H1 (cell line): ENCODE data around the gene OPCML. TPM values are rescaled to one million over a fixed set of nuclear protein-coding genes. Genes with fewer than 3 reads are reported as not detected.

Experiments used
- ATF2 ChIP-seq: IDR thresholded peaks from 2 replicates; pipeline ENCODE4 v1.6.1; 2012; ENCODE audit warnings: low read length, inconsistent platforms
- CBX8 ChIP-seq: fragments of 300-800, 300-1000 bp; sonication (generic); IDR thresholded peaks from 2 replicates; pipeline ENCODE4 v1.7.1; 2016; ENCODE audit warnings: low read depth, low read length, borderline replicate concordance
- CREB1 ChIP-seq: IDR thresholded peaks from 2 replicates; pipeline ENCODE4 v1.6.1; 2012; ENCODE audit warnings: inconsistent platforms
- JUN ChIP-seq: IDR thresholded peaks from 2 replicates; pipeline ENCODE4 v1.6.1; 2011; ENCODE audit warnings: low read depth, mild to moderate bottlenecking, improper control_type of control experiment, low read length
- KDM4A ChIP-seq: IDR thresholded peaks from one replicate; pipeline ENCODE4 v1.7.1; 2012; ENCODE audit warnings: low read depth, mild to moderate bottlenecking, moderate library complexity, low read length, inconsistent platforms; ENCODE audit not compliant: severe bottlenecking
- MAFK ChIP-seq: IDR thresholded peaks from 2 replicates; pipeline ENCODE4 v1.6.1; 2012; ENCODE audit warnings: low read depth, mild to moderate bottlenecking, improper control_type of control experiment, low read length
- PHF8 ChIP-seq: fragments of 200-600 bp; sonication (generic); conservative IDR thresholded peaks from 2 replicates; pipeline ENCODE4 v1.7.1; 2012; ENCODE audit warnings: low read depth, mild to moderate bottlenecking, inconsistent platforms, low read length, moderate library complexity
- RXRA ChIP-seq: IDR thresholded peaks from 2 replicates; pipeline ENCODE4 v1.6.1; 2011; ENCODE audit warnings: low read depth, mild to moderate bottlenecking, low read length, moderate library complexity; ENCODE audit not compliant: insufficient read depth
- polyA plus RNA-seq, 7 experiments: library from polyadenylated mRNA; depleted of rRNA in 3 of 7; stranded (reverse) in 5 of 7; unstranded in 2 of 7; fragments of >200 nt in 5 of 7; fragments of 200-250 nt in 2 of 7; gene quantifications; 1 replicate in 5 of 7; 2 replicates in 1 of 7; 4 replicates in 1 of 7; pipeline versions ENCODE4 v1.2.1 to v1.2.3, GENCODE V29; 2011 to 2013; ENCODE audit warnings: missing spikeins in 2 of 7, mixed read lengths in 2 of 7
- total RNA-seq: library from RNA; stranded (reverse); fragmentation: NEBNext Ultra II Directional; extraction: Animal tissue kit (Norgen Biotek cat#: 25700); gene quantifications from 2 replicates; pipeline ENCODE4 v1.2.1, GENCODE V29; 2021

OPCML gene
- total and polyA plus RNA-seq, 2 of the 8 experiments (the other 6 are each of a cell fraction or from before 2014, with no cell fraction given) = 2.3 to 3.1 TPM

DNA sequence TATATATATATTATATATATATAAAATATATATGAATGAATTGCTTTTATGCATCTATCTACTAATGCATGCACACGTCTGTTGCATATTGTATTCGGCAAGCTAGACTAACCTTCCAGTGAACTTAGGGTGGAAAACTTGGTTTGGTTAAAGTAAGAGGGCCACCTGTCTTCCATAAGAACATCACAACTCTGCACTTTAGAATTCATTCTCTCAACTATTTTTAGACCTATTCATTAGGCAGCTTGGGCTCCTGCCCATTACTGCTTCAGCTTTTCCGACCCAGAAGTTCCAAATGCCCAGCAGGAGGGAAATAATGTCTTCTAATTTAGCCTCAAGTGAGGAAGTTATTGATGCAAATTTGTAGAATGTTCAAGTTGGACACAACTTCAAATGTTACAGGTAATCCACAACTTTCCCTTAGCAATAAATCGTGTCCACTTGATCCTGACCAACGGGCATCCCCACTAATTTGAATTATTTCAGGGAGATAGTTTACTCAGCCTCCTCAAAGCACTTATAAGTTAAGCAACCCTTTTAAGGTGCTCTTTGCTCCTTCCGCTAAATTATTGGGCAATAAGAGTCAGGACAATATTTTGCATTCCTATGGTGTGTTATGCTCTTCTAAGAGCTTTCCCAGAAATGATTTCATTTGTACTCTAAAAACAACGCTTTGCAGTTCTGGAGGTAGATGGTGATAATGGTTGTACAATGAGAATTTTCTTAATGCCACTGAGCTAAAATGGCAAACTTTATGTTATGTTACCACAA, 132.3 kb downstream of the OPCML start (continued):
- TF ChIP-seq ATF2 (no peak), RXRA (no peak), CREB1 (no peak), PHF8 (no peak), MAFK (no peak), JUN (no peak), KDM4A (no peak), CBX8 (no peak)
